ENCODE measurements around the gene MPO.

- no peak for TF ChIP-seq CTCF (conservative IDR thresholded peaks at IDR 0.05 in 1 of 2, IDR thresholded peaks at IDR 0.05 in 1 of 2; ENCODE audit: low read depth in 1 of 2, low read length in 2 of 2)
- no peak for TF ChIP-seq EZH2 (IDR thresholded peaks at IDR 0.05; ENCODE audit: low read length, missing control alignments)
These were observed 37.3 kb upstream of the MPO start for GRCh38 chr17:58318065-58318481.
